ENCODE data around the gene TEAD1.

GRCh38 chr11:12968826-12969225 lies 294.6 kb downstream of the TEAD1 start:
- TF ChIP-seq CTCF (optimal IDR thresholded peaks at IDR 0.05 in 1 of 3, IDR thresholded peaks at IDR 0.05 in 1 of 3, conservative IDR thresholded peaks at IDR 0.05 in 1 of 3; ENCODE audit: extremely low read depth in 1 of 3, insufficient read depth in 2 of 3, low read length in 3 of 3) (no peak), EZH2 (IDR thresholded peaks at IDR 0.05; ENCODE audit: low read length) (no peak)
